Measurements from ENCODE around the gene RXFP3.

RXFP3 gene

DNA sequence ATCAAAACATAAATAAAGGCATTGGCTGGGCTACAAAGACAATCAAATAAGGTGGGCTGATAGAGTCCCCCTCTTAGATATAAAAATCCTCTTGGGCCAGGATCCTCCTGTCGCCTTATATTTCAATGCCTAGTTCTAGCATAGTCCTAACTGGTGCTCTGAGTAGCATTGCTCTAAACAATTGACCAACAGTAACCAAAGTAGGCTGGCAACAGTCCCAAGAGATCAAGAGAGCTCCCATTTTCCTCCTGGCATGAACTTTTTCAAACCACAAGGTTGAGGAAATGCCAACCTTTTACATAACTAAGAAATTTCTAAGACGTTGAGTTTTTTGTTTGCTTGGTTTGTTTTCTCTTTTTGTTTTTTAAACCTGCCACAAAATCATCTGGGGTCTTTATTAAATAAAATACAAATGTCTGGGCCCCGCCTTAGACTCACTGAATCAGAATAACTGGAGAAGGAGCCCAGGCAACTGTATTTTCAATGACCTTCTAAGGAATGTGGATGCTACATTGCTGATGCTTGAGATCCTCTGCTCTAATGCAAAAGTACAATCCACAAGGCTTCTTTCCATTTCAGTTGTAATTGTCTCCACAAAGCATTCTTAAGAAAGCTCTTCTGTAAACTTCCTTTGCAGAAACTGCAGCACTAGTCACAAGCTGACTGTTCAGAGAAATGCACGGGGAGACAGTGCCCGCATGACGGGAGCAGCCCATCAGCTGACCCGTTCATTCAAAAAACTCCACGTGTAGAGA lies 45.4 kb downstream of the RXFP3 start:
- no peak for DNase-seq

- DNase-seq, result no peak
Observed at GRCh38 chr5:33984178-33984577, 48.0 kb downstream of the RXFP3 start.

- DNase-seq, result no peak
Observed at GRCh38 chr5:33984671-33985124, 48.5 kb downstream of the RXFP3 start, which contains the start of gene SLC45A2. Gene SLC45A2, minus strand, starts transcription at chr5:33984693. Its CDS starts 110 bp downstream, at chr5:33984583.

- DNase-seq, result no peak
Observed at GRCh38 chr5:33985447-33985846, 49.3 kb downstream of the RXFP3 start.

Data from T-helper 1 cell (primary cell).